Measurements from ENCODE around the gene HLA-DMA. TPM values are rescaled to one million over a fixed set of nuclear protein-coding genes. Genes with fewer than 3 reads are reported as not detected.

Gene HLA-DMA
- total and polyA plus RNA-seq, 12 donors: 8.5 to 269 (median 123) TPM

DNA sequence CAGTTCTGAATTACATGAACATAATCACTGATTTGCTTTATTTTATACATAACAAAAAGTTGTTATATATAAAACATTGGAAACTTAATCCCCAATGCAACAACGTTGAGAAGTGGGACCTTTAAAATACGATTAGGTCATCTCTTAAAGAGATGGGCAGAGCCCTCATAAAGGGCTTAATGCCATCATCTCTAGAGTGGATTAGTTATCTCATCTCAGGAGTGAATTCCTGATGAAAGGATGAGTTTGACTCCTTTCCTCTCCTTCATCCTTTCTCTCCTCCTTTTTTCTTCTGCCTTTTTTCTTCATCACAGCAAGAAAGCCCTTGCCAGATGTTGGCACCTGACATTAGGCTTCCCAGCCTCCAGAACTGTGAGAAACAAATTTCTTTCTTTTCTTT, 42.6 kb upstream of the HLA-DMA start:
- Histone ChIP-seq H3K4me3 (no peak overlapping the region), H3K4me1 (replicated peaks in 1 of 2) (no peaks in the 10 kb centered on the region), H3K27ac (no peak overlapping the region), H3K9me3 (replicated peaks in 1 of 3) (no peaks in the 10 kb centered on the region), H3K36me3 (replicated peaks in 1 of 2) (no peaks in the 10 kb centered on the region), H3K27me3 (no peaks in the 10 kb centered on the region)
- intact Hi-C loops (cut with DNase I): no loop called here
- 39 to 50% (median 46%) methylated on average over 2 of the region's 2 CpGs for WGBS, 4 donors
- TF ChIP-seq POLR2A (IDR thresholded peaks at IDR 0.05) (no peak), CTCF (IDR thresholded peaks at IDR 0.05) (no peak)
- no peak for DNase-seq

GRCh38 chr6:32993363-32993973, 40.6 kb upstream of the HLA-DMA start:
- no peaks in the 10 kb centered on the region for H3K27me3 ChIP-seq
- H3K27ac ChIP-seq: no peak overlapping the region
- H3K9me3 ChIP-seq (replicated peaks in 1 of 3): no peaks in the 10 kb centered on the region
- intact Hi-C loops (cut with DNase I): no loop called here
- 84 to 91% (median 90%) methylated on average over 9 of the region's 9 CpGs for WGBS, 4 donors
- no peak overlapping the region for H3K4me3 ChIP-seq
- no peaks in the 10 kb centered on the region for H3K36me3 ChIP-seq (replicated peaks in 1 of 2)
- no peak for TF ChIP-seq CTCF (IDR thresholded peaks at IDR 0.05)
- TF ChIP-seq POLR2A (IDR thresholded peaks at IDR 0.05): no peak
- DNase-seq: no peak
- no peaks in the 10 kb centered on the region for H3K4me1 ChIP-seq (replicated peaks in 1 of 2)

- Histone ChIP-seq H3K9me3 (replicated peaks in 1 of 3) (no peaks in the 10 kb centered on the region), H3K4me1 (replicated peaks in 1 of 2) (no peaks in the 10 kb centered on the region), H3K4me3 (no peak overlapping the region), H3K27ac (no peak overlapping the region), H3K36me3 (replicated peaks in 1 of 2) (no peaks in the 10 kb centered on the region), H3K27me3 (no peaks in the 10 kb centered on the region)
- intact Hi-C loops (cut with DNase I): no loop called here
- DNase-seq: no peak
- WGBS, 4 donors: 76 to 83% (median 80%) methylated on average over 4 of the region's 4 CpGs
- TF ChIP-seq CTCF (IDR thresholded peaks at IDR 0.05): no peak
- no peak for TF ChIP-seq POLR2A (IDR thresholded peaks at IDR 0.05)
These were observed 39.1 kb upstream of the HLA-DMA start for GRCh38 chr6:32991972-32992371.

GRCh38 chr6:32989368-32989767, 36.5 kb upstream of the HLA-DMA start:
- H3K4me3 ChIP-seq: no peak overlapping the region
- no peaks in the 10 kb centered on the region for H3K36me3 ChIP-seq (replicated peaks in 1 of 2)
- no peak overlapping the region for H3K27ac ChIP-seq
- no peak for DNase-seq
- H3K4me1 ChIP-seq (replicated peaks in 1 of 2): no peaks in the 10 kb centered on the region
- H3K27me3 ChIP-seq: no peaks in the 10 kb centered on the region
- intact Hi-C loops (cut with DNase I): loop anchor here in 1 of 2 donors (5.0 kb wide), 1 partner anchor 102 kb away; no protein-coding TSS in a partner anchor
- WGBS, 4 donors: 93 to 100% (median 97%) methylated on average over 1 of the region's 1 CpG
- TF ChIP-seq POLR2A (IDR thresholded peaks at IDR 0.05) (no peak), CTCF (IDR thresholded peaks at IDR 0.05) (no peak)
- H3K9me3 ChIP-seq (replicated peaks in 1 of 3): no peaks in the 10 kb centered on the region

Data from adrenal gland (tissue), 12 donors.